GM12875 (cell line): ENCODE measurements around the gene LIMS1.
"Not testable (repeated sequence)": the region's sequence is repeated elsewhere in the genome, so short reads cannot be mapped to it uniquely, and the experiment has no call there.

Experiments
- H3K4me3 ChIP-seq: one replicate; pipeline ENCODE4 v1.5.1; 2011; ENCODE audit warnings: low read depth, low read length, control low read depth
- TF ChIP-seq, protein P1 (sequence below): IDR thresholded peaks from 2 replicates; pipeline ENCODE4 v1.5.1; 2011; ENCODE audit warnings: low read depth, mild to moderate bottlenecking, control low read depth, inconsistent platforms, low read length, moderate library complexity, borderline replicate concordance; ENCODE audit not compliant: insufficient read depth

Gene LIMS1

DNA sequence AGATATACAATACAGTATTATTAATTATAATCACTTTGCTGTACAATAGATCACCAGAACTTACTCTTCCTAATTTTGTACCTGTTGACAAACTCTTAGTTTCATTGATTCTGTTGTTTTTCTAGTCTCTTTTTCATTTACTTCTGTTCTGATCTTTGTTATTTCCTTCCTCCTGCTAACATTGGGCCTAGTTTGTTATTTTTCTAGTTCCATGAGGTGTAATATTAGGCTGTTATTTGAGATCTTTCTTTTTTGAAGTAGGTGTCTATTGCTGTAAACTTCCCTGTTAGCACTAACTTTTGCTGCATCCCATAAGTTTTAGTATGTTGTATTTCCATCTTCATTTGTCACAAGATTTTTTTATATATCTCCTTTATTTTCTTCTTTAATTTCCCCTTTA, 55.1 kb downstream of the LIMS1 start:
- H3K4me3 ChIP-seq, result no peak overlapping the region
- TF ChIP-seq, protein P1, sequence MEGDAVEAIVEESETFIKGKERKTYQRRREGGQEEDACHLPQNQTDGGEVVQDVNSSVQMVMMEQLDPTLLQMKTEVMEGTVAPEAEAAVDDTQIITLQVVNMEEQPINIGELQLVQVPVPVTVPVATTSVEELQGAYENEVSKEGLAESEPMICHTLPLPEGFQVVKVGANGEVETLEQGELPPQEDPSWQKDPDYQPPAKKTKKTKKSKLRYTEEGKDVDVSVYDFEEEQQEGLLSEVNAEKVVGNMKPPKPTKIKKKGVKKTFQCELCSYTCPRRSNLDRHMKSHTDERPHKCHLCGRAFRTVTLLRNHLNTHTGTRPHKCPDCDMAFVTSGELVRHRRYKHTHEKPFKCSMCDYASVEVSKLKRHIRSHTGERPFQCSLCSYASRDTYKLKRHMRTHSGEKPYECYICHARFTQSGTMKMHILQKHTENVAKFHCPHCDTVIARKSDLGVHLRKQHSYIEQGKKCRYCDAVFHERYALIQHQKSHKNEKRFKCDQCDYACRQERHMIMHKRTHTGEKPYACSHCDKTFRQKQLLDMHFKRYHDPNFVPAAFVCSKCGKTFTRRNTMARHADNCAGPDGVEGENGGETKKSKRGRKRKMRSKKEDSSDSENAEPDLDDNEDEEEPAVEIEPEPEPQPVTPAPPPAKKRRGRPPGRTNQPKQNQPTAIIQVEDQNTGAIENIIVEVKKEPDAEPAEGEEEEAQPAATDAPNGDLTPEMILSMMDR, result no peak

DNA sequence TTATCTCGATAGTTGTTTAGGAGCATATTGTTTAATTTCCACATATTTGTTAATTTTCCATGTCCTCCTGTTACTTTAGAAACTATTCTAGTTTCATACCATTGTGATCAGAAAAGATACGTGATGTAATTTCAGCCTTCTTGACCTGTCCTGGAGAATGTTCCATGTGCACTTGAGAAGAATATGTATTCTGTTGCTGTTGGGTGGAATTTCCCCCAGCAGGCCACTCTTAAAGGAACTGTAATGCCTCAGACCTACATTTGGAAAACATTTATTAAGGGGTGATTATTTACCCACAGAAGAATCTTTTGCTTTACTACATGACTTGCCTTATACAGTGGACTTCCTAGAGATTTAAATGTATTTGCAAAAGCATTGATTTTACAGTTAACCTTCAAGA, 55.5 kb downstream of the LIMS1 start:
- no peak overlapping the region for H3K4me3 ChIP-seq
- TF ChIP-seq, protein P1, result no peak

- TF ChIP-seq, protein P1, result no peak
Measured at GRCh38 chr2:108591163-108591562, 56.9 kb downstream of the LIMS1 start.

GRCh38 chr2:108593547-108594098, 59.4 kb downstream of the LIMS1 start:
- TF ChIP-seq, protein P1, result no peak
- no peak overlapping the region for H3K4me3 ChIP-seq

More at GRCh38 chr2:108591163-108591562, 56.9 kb downstream of the LIMS1 start:
- H3K4me3 ChIP-seq, result no peak overlapping the region

DNA sequence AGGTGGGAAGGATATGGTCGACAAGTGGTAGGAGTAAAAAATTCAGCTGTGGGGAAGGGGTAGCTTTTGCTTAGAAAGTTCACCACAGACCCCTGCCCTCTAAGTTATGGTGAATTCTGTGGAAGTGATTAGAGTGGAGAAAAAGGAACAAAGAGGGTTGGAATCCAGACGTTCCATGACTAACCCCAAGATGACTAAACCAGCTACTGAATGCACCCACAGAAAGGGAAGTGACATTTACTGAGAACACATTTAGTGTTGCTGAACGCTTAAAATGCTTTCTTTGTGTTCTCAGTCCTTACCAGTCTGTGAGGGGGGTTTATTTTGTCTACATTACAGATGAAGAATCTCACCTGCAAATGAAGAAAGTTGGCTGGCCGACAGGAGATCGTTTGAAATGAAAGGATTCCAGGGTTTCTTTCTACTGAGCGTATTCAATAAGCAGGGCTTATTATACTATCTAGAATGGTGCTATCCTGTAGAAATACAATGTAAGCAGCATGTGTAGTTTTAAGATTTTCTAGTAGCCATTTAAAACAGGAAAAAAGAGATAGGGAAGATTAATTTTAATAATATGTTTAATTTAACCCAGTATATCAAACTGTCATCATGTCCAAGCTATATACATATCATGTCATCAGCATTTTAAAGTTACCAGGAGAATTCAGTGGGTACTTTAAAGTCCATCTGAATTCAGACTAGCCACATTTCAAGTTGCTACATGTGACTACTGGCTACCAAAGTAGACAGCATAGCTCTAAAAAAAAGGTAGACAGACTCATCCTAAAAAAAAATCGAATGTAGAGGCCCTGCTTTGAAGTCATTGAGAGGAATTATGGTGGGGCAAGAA, 60.1 kb downstream of the LIMS1 start:
- no peak overlapping the region for H3K4me3 ChIP-seq
- TF ChIP-seq, protein P1, result no peak

GRCh38 chr2:108594982-108595464, 60.8 kb downstream of the LIMS1 start:
- no peak overlapping the region for H3K4me3 ChIP-seq
- TF ChIP-seq, protein P1, result no peak

- H3K4me3 ChIP-seq, result not testable (repeated sequence)
Measured at GRCh38 chr2:108595771-108596170, 61.5 kb downstream of the LIMS1 start.

DNA sequence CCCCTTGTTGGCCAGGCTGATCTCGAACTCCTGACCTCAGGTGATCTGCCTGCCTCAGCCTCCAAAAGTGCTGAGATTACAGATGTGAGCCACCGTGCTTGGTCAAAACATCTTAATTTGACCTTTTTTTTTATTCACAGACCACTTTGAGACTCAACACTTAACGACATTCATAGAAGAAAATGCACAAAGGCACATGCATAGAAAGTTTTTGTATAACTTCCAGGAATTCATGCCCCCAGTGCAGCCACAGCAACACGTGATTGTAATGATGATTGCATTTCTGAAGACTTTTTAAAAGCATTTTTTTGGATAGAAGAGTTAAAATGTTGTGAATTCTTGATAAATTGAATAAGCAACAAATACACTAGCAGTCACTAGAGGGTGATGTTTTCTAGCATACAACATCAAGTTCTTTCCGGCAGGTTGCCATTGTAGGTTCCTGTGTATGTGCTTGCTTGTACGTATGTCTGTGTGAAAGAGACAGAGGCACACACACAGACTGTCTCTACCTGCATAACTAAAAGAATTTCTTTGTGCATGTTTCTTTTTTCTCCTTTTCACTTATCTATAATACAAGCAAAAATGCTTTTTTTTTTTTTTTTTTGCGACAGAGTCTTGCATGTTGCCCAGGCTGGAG, 63.0 kb downstream of the LIMS1 start:
- H3K4me3 ChIP-seq, result not testable (repeated sequence)

DNA sequence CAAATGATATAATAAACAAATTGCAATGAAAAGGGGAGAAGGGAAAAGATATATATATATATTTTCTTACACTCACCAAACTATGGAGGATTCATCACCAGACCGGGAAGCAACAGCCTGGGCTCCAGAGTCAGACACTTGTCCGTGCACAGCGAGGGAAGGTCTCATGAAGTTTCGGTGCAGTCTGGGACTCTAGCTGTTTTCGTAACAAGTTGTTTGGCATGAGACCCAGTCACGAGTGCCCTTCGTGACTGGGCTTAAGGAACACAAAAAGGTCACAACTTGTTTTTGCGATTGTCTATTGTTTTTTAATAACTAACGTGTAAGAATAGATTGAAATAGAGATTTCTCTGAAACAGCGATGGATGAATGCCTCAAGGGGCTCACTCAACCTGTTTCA, 66.9 kb downstream of the LIMS1 start:
- not testable (repeated sequence) for H3K4me3 ChIP-seq
